NCI-H2196 treated with DMSO at 0.1 percent for 48 hours (cell line): Measurements from ENCODE around the gene COL15A1.

Source experiments
- DNase-seq: peaks from one replicate; lab custom pipeline; 2025; ENCODE audit not compliant: unreplicated experiment; lab: John Stamatoyannopoulos, UW

The COL15A1 gene

DNA sequence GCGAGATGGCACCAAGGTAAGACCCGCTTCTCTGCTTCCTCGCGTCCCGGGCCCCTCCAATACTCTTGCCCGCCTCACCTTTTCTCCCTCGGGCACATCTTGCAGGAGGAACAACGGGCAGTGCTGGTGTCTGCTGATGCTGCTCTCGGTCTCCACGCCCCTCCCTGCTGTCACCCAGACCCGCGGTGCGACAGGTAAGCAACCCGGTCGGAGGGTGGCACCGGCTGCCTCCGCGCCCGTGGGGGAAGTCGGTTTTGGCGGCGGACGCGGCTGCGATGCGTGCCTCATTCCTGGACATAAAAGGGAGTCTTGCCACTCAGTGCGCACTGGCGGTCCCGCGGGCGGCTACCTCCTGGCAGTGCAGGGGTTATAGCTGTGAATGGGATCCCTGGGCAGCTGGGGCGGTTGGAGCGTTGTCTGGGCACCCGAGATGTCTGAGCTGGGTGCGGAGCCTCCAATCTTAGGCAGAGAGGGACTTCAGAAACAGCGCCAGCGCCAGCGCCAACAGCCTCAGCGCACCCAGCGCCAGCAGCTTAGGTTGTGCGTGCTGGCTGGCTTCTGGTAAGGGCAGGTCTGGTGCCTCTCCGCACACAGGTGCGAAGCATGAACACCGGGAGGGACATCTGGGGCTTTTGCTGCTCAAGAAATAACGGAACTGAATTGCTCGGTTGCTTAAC, 488 bp downstream of the COL15A1 start:
- DNase-seq, result no peak

DNA sequence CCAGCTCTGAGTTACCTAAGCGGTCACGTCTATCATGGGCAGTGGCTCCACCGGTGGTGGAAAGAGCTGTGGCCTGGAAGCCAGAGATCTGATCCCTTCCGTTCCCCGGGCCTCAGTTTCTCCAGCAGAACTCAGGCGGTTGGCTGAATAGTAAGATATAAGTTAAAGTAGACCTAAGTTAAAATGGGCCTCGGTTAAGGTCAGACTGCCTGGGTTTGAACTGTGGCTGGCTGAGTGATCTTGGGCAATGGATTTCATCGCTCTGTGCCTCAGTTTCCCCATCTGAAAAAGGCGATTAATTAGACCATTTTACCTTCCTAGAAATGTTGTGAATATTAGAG, 997 bp downstream of the COL15A1 start:
- no peak for DNase-seq

DNA sequence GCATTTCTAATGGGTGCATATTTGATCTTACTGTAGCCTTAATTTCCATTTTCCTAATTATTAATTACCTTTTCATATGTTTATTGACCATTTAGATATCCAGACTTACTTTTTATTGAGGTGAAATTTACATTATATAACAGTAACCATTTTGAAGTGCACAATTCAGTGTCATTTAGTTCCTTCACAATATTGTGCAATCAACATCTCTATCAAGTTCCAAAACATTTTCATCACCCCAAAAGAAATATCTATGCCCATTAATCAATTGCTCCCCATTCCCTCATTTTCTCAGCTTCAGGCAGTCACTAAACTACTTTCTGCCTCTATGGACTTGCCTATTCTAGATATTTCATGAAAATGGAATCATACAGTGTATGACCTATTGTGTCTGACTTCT, 5.9 kb downstream of the COL15A1 start:
- no peak for DNase-seq

DNA sequence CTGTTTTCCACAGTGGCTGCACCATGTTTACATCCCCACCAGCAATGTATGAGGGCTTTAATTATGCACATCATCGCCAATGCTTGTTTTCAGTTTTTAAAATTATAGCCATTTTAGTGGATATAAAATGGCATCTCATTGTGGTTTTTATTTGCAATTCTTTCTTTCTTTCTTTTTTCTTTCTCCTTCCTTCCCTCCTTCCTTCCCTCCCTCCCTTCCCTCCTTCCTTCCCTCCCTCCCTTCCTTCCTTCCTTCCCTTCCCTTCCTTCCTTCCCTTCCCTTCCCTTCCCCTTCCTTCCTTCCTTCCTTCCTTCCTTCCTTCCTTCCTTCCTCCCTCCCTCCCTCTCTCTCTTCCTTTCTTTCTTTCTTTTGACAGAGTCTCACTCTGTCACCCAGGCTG, 6.6 kb downstream of the COL15A1 start:
- DNase-seq, result no peak

DNA sequence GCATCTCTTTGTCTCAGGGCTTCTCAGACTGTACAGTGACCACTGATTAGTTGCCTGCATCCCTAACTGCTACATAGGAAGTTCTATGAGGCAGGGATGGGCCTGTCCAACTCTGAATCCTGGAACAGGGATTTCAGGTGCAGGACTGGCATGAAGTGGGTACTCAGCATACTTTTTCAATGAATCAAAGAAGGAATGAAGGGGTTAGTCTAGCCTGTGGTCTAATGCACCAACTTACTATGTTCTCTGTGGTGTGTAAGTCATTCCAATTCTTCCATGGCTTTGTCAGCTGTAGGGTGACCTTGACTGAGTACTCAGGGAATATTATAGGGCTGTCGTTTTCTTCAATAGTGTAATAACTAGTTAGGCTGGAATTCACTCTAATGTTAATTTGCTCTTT, 8.3 kb downstream of the COL15A1 start:
- DNase-seq, result no peak

DNA sequence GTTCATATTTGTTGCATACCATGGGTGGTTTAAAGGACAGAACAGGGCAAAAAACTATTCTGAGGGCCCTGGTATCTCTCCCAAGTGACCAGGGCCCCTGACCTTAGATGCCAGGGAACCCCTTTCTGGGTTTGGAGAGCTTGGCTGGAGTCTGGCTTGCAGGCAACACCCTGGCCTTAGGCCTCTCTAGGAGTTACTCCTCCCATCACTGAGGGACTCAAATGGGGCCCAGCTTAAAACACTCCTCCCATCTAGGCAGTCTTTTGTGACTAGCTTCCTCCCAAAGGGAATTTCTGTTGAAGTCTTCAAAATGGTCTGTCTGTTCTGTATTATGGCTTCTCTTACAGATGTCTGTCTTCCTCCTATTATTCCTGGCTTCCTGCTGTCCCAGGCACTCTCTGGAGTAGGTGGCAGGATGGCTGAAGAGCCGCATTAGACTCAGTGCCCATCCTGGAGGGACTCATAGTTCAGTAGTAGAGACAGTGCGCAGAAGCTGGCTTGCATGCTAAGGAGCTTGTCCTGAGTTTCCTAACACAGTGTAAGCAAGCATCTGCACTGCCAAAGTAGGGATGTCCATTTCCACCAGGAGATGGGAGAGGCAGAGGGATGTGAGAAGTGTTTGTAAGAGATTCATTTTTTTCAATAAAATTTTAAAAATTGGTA, 10.0 kb downstream of the COL15A1 start:
- no peak for DNase-seq

DNA sequence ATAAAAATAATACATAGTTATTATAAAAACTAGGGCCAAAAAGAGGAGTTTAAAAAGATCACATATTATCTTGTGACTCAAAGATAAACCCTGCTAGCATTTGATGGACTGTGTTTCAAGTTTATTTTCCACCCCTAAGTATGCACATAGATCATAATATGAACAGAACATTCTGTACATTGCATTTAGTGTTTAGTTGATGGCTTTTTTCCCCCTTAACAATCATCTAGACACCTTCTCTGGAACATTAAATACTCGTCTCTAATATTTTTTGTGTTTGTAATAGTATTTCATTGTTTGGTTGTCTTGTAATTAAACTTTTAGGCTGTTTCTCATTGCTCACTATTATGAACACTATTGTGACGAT, 10.5 kb downstream of the COL15A1 start:
- no peak for DNase-seq

DNA sequence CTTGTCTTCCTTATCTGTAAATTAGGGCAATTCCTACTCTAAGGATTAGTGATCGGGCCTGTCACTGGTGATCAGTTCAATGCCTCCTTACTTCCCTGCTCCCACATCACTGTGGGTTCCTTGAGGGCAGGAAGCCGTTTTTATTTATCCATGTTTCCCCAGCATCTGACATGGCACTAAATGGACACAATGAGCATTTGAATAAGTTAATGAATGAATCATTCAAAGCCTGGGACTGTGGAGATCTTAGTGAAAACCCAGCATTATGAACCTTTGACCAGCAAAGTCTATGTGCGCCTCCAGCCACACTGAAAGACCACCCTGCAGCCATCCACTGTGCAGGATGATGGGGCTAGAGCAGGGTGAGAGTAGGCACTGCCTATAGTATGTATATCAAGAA, 11.6 kb downstream of the COL15A1 start:
- no peak for DNase-seq

DNA sequence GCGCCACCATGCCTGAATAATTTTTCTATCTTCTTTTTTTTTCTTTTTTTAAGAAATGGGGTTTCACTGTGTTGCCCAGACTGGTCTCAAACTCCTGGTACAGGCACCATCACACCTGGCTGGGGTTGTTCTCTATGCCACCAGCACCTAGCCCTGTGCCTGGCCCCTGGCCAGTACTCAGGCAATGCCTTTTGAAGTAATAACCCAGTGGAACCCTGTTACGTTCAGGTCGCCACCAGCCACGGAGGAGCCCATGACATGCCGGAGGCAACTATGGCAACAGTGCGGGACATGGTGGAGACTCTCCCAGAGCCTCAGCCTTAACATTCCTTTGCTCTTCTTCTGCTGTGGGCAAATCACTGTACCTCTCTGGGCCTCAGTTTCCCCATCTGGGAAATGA, 14.1 kb downstream of the COL15A1 start:
- DNase-seq, result no peak

DNA sequence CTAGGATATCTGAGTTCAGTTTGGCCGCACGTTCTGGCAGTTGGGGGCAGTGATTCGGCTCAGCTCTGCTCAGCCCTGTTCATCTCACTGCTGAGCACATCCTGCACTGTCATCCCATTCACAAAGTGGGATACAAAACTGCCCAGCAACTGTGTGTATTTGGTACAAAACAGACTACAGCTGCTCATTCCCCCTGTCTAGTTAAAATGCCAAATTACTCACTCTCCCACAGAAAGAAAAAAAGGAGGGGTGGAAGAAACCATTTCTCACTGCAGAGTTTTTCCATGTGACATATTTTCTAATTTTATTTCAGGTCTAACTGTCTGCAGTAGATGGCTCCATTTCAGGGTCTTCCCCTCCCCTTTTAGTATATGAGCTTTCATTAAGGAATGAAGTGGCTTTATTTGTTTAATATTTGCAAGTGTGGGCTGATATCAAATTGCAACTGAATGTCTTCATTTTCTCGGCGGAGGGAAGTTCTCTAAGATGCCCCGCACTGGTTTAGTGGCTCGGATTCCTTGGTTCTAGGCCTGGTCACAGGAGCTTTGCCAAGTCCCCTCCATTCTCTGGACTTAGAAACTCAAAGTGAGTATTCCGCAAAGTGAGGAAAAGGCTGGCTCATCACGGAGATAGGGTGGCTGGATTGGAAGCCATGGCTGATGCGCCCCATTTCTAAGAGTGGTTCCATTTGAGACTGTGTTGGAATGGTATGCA, 14.7 kb downstream of the COL15A1 start:
- DNase-seq, result no peak

DNA sequence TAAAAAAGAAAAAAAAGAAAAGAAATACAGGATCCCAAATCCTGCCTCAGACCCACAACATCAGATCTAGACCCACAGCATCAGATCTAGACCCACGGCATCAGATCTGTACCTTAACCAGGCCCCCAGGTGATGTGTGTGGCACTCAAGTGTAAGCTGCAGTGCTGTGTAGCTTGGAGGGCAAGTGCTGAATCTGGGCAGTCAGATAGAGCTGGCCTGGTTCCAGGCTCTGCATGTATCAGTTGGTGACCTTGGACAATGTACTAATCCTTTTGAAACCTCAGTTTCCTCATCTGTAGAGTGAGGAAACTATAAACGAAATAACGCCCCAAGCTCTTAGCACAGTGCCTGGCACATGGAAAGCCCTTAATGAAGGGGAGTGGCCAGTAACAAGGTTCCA, 16.7 kb downstream of the COL15A1 start:
- DNase-seq, result no peak

DNA sequence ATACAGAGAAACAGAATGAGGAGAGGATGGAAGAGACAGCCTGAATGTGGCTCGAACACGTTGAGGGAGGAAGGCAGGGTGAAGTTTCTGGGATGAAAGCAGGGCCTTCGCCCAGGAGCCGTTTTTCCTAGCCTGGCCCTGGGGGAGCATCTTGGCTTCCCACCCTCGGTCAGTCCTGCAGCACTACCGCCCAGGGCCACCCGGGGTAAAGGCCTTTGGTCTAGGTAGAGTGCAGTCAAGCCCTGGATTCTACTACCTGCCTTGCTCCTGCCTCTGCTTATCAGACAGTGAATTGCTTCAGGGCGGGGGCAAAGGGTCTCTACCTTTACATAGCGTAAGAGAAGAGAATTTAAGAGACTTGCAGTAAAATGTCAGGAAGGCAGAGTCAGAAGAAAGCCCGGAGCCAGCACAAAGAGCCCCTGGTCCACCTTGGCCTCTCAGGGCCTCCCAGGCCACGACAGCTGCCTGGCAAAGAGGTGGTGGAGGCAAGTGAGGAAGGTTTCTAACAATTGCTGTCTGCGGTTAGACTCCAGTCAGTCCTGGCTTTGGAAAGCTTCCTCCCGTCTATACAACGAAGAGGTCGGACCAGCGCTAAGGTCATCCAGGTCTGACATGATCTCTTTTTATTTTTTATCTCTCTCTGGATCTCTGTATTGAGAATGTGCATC, 17.9 kb downstream of the COL15A1 start:
- no peak for DNase-seq

DNA sequence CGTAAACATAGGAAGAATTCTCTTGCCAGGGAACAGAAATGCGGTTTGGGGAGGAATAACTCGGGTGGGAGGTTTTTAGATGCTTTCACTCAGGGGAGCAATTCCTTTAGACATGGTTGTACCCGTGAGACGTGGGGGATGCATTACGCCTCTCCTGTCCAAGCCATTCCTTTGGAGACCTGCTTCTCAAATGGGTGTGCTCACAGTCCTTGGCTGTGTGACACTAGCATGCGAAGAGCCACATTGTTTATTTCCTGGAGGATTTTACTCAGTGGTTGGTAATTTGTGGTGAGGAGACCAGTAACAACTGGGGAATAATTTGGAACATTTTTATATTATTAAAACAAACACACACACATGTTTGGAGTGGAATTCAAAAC, 18.5 kb downstream of the COL15A1 start:
- DNase-seq, result no peak

DNA sequence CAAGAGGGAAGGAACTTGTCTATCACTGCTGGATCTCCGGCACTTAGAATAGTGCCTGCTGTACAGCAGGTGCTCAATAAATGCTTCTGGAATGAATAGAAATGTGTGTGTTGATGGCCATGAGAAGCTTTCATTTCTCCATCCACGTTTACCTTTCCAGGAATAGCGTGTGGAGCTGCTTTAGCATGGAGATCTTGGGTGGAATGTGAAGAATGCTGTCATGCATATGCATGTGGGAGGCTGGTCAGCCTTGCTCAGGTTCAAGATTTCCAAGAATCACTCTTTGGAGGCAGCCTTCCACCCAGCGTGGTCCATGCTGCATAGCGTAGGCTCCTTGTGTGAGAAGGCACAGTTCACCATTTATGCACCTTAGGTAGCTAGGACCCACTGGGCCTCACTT, 19.2 kb downstream of the COL15A1 start:
- DNase-seq, result no peak

DNA sequence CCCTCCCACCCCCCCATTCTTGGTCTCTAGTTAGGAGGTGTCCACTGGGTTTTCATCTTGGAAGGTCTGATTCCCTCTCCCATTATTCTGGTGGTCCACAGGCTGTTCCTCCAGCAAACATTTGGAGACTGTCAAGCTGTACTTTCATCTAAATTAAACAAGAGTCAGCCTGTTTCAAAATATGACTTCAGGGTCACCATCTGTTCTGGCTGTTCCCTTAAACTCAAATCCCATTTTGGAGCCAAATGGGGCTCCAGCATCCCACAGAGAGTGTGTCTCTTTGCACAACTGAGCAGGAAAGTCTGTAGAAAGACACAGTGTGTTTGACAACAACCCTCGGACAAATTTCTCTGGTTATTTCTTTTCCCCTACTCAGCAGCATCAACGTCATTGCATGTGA, 20.5 kb downstream of the COL15A1 start:
- DNase-seq, result no peak

DNA sequence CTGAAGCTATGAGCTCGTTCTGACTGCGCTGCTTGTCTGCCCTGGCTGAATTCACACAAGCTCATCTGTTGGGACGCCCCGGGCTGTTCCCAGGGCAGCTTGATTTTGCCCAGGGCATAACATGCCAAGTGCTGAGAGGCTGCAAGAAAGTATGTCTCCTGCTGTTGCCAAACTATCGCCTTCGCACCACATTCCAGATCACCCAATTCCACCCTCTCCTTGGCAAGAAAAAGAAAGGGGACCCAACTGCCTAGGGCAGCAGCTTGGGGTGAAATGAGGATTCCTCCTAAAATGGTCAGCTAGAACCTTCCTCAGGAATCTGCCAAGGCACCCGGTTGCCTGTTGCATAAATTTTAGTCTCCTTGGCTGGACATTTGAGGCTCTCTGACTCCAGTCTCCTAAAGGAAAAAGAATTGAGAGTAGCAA, 21.2 kb downstream of the COL15A1 start:
- no peak for DNase-seq

DNA sequence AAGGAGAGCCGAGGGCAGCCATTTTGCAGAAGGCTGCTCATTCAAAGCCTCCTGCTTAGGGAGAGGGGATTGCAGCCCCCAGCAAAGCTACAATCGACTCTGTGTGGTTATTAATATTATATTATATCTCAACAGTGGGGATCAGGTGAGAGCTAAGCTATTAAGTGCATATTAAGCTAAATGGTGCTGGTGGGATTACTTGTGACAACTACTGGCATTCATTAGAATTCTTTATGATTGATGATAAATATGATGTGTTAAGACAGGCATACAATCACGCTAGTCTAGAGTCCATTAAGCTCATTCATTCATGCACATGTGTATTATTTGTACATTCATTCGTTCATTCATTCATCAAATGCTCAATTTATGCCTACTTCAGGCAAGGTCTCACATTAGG, 23.0 kb downstream of the COL15A1 start:
- DNase-seq, result no peak

DNA sequence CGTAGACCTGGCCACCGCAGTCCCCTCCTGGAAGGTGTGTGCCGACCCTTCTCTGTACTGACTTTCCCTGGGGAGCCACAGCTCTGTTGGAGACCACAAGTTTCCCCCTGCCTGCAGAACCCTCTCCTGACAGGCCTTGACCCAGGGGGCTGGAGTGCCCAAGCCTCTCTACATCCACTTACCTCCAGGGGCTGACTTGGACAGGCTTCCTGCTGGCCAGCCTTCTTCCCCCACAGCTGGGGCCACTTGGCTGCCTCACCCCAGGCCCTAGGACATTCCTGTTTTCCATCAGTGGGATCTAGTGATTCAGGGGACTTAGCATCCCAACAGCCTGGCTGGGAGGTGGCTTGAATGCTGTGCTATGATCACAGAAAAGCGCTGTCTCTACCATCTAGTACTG, 23.6 kb downstream of the COL15A1 start:
- no peak for DNase-seq

DNA sequence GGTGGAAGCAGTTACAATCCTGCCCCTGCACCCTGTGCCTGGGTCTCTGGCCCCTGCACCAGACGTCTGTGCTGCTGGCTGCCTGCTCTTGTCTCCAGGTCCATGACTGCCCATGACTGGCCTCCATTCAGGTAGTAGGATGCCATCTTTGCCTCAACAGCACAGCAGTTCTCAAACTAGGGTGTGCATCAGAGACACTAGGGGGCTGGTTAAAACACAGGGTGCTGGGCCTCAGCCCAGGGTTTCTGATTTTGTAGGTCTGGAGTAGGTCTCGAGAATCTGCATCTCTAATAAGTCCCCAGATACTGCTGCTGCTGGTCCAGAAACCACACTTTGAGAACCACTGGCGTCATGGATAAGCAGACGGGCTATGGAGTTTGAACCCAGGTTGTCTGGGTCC, 24.0 kb downstream of the COL15A1 start:
- DNase-seq, result no peak

DNA sequence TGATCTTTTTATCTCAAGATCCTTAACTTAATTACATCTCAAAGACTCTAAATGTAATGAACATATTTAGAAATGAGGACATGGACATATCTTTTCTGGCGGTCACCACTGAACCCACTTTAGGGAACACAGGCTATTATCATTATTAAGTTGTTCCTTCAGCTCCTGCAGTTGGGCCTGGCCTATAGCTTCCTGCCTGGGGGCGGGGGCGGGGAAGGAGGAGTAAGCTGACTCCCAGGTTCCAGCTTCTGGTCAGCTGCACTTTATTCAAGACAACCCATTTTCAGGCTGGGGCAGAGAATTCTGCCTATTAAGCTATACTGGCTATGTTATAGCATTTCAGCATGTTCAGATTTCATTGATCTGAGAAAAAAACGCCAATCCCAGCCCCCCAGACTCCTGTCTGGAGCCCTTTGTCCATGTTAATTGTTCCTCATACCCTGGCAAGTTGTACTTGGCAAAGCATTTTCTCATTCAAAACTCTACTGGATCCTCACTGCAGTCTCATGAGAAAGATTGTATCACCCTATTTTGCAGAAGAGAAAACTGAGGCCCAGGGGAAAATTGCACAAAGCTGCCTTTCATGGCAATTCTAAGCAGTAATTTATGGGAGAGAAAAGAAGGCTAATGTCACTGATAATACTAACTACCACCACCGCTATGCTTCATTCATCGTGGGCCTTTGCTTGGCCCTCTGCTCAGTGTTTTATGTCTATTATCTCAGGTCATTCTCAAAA, 25.1 kb downstream of the COL15A1 start:
- no peak for DNase-seq

DNA sequence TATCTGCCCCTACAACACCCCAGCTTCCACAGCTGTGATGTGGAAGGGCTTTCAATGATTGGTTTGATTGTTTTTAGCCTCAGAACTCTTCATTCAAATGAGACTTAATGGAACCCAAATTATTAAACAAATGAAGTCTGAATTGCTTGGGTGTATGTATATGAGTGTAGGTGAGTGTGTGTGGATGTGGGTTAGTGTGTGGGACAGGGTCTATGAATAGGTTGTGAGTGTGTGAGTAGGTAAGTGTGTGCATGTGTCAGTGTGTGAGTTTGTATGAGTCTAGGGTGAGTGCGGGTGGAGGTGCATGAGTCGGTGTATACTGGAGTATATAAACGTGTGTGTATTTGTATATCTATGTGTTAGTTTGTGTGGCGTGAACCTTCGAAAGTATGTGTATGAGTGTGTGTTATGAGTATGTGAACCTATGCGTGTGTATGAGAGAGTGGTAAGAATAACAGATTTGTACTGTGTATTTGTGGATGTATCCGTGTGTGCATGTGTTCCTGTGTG, 26.9 kb downstream of the COL15A1 start:
- DNase-seq, result no peak
